DMS114 treated with DMSO at 0.1 percent for 48 hours (cell line): ENCODE measurements around the gene STRC.
"Not testable (repeated sequence)": the region's sequence is repeated elsewhere in the genome, so short reads cannot be mapped to it uniquely, and the experiment has no call there.

ENCODE experiments used
- DNase-seq: peaks from one replicate; lab custom pipeline; 2025; ENCODE audit not compliant: unreplicated experiment; lab: John Stamatoyannopoulos, UW

The STRC gene

GRCh38 chr15:43618700-43619099 lies at the start of gene STRC:
Gene STRC (minus strand): TSS chr15:43618800. CDS start chr15:43618722, 78 bp downstream.
- not testable (repeated sequence) for DNase-seq

DNA sequence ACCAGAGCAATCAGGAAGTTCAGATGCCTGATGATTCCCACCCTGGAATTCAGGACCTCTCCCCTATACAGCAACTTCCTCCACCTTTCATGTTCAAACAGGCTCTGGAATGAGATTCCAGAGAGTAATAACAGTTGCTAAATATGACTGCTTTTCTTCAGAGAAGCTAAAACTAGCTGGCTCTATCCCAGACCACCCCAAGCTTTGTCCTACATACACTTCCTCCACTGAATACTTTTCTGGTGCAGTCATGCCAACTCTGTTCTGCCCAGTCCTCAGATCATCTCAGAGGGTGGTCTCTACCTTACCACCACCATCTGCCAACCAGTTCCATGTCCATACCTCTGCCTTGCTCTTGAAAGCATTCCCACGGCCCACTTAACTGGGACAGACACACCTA lies 47.6 kb upstream of the STRC start:
- not testable (repeated sequence) for DNase-seq

- DNase-seq = not testable (repeated sequence)
Measured at GRCh38 chr15:43663333-43663732, 44.7 kb upstream of the STRC start.

- DNase-seq = not testable (repeated sequence)
Measured at GRCh38 chr15:43662293-43662692, 43.7 kb upstream of the STRC start.

- DNase-seq = not testable (repeated sequence)
Measured at GRCh38 chr15:43659727-43660126, 41.1 kb upstream of the STRC start.

- not testable (repeated sequence) for DNase-seq
Measured at GRCh38 chr15:43649430-43649926, 30.9 kb upstream of the STRC start.

GRCh38 chr15:43648649-43649429 lies 30.2 kb upstream of the STRC start, which contains the start of gene CATSPER2:
Gene CATSPER2 (minus strand): TSS chr15:43648844. CDS start chr15:43648061, 783 bp downstream.
- DNase-seq = no peak

- DNase-seq = not testable (repeated sequence)
Measured at GRCh38 chr15:43638464-43639204, 20.0 kb upstream of the STRC start.

DNA sequence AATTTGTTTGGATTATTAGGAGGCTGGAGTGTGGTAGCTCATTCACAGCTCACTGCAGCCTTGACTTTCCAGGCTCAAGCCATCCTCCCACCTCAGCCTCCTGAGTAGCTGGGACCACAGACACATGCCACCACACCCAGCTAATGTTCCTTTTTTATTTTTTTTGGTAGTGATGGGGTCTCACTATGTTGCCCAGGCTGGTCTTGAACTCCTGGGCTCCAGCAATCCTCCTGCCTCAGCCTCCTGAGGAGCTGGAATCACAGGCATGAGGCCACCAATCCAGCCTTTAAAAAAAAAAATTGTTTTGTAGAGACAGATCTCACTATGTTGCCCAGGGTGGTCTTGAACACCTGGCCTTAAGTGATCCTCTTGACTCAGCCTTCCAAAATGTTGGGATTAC lies 8.3 kb upstream of the STRC start:
- DNase-seq = not testable (repeated sequence)

GRCh38 chr15:43625106-43625505 lies 6.5 kb upstream of the STRC start:
- DNase-seq = no peak

DNA sequence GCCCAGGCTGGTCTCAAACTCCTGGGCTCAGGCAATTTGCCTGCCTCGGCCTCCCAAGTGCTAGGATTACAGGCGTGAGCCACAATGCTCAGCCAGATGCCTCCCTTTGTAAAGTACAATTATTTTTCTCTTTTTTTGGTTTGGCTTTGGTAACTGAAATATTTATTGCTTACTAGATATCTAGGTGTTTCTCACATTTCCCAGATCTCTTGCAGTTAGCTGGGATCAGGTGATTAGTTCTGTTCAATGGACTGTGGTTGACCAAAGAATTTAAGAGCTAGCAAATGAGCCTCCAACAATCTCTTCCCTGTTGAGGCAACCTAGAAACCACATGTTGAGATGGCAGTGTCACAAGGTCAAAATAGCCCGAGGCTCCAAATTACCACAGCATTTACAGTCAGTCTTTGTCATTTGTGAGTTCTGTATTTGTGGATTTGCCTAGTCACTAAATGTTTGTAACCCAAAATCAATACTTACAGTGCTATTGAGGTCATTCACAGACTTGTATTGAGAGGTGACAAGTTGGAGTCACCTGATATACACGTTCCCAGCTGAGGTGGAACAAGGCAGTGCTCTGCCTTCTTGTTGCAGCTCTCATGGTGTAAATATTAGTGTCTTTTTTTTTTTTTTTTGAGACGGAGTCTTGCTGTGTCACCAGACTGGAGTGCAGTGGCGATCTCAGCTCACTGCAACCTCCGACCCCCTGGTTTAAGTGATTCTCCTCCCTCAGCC lies 3.6 kb upstream of the STRC start:
- DNase-seq = not testable (repeated sequence)

DNA sequence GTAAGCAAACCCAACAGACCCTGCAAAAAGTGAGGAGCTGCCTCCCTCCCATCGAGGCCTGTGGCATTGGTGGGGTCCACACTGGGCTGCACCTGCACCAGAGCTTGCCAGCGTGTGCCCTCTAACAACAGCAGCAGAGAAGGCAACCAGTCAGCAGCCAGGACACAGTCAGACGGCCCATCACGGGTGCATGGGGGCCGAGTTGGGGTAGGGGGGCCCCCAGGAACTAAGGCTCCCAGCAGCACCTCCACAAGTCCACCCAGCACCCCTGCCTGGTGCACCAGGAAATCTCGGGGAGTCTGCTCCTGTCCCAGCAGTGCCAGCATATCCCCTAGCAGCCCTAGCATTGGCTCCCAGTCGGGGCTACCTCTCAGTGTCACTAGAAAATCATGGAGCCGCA lies 850 bp downstream of the STRC start:
- DNase-seq = not testable (repeated sequence)

- DNase-seq = not testable (repeated sequence)
Measured at GRCh38 chr15:43602233-43602632, 16.4 kb downstream of the STRC start.

DNA sequence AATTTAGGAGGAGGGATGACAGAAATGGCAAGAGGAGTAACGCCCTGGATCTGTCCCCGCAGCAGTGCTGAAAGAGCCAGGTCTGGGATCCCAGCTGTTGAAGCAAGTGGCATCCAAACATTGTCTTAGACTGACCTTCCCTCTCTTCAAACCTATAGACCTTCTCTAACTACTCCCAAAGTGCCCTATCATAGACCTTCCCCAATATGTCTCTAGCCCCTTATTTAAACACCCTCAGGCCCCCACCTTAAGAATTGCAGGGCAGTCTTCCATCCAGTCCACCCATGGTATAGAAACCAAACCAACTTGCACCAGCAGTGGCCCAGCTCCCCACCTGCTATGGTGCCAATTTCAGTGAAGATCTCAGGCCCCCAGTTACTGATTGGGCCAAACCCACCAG lies 18.4 kb downstream of the STRC start:
- not testable (repeated sequence) for DNase-seq

GRCh38 chr15:43599131-43599530 lies 19.5 kb downstream of the STRC start:
- DNase-seq = not testable (repeated sequence)

GRCh38 chr15:43593328-43594190 lies 25.0 kb downstream of the STRC start, which contains the start of gene CKMT1B:
Gene CKMT1B (plus strand): TSS chr15:43594027. CDS start chr15:43594219, 192 bp downstream.
- DNase-seq = not testable (repeated sequence)

DNA sequence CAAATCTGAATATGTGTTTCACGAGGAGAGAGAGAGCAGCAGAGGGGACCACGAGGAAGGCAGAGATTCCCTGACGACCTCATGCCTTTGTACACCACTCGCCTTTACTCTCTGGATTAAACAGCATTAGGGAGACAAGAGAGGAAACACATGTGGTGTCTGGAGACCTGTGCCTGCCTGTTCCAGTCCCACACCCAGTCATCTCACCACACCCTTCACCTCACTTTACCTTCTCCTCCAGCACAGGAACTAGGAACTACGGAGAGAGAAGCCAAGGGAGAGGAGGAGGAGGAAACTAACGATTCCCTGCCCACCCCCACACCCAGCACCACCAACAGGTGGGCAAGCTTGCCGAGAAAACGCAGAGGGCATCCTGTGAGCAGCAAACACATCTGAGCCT lies 25.8 kb downstream of the STRC start:
- DNase-seq = not testable (repeated sequence)

- DNase-seq = not testable (repeated sequence)
Measured at GRCh38 chr15:43589778-43590466, 28.7 kb downstream of the STRC start, which contains the start of gene PPIP5K1. Gene PPIP5K1 (minus strand): TSS chr15:43590208. CDS start chr15:43584504, 5,704 bp downstream.

DNA sequence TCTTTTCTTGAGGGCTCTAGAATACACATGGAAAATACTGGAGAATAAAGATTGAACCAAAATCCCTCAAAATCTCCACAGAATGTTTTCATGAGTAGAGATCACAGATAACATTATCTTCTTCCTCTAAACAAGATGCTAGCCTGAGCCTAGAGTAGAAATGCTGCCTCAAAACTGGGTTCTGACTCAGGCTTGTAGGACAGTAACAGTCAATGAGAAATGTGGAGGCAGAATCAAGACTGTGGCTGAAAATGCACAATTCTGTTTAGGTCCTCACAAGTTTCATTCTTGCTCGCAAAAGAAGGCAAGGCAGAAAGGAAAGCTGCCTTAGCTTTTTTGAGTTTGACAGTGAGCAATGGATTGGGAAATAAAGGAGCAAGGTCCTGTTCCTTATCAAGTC lies 44.0 kb downstream of the STRC start:
- not testable (repeated sequence) for DNase-seq
